NT2/D1 (cell line): ENCODE measurements around the gene KITLG.

ENCODE experiments used
- DNase-seq: peaks from one replicate; pipeline ENCODE4 v3.0.0-alpha.2; 2011; ENCODE audit warnings: low read depth, low spot score
- H3K27me3 ChIP-seq: 2 replicates; pipeline ENCODE4 v1.6.0; 2011; ENCODE audit warnings: mild to moderate bottlenecking; ENCODE audit not compliant: insufficient read length, insufficient read depth
- H3K36me3 ChIP-seq: 2 replicates; pipeline ENCODE4 v1.6.1; 2011; ENCODE audit warnings: mild to moderate bottlenecking, low read length, mixed read lengths; ENCODE audit not compliant: insufficient read depth, insufficient read length
- H3K4me1 ChIP-seq: 2 replicates; pipeline ENCODE4 v1.5.1; 2011; ENCODE audit not compliant: insufficient read depth, insufficient read length
- H3K4me3 ChIP-seq: 2 replicates; pipeline ENCODE4 v1.5.1; 2011; ENCODE audit warnings: low read depth; ENCODE audit not compliant: insufficient read length
- H3K9ac ChIP-seq: 2 replicates; pipeline ENCODE4 v1.6.0; 2011; ENCODE audit warnings: low read depth; ENCODE audit not compliant: insufficient read length
- H3K9me3 ChIP-seq: 2 replicates; pipeline ENCODE4 v1.5.1; 2011; ENCODE audit warnings: mild to moderate bottlenecking, low read length; ENCODE audit not compliant: insufficient read depth
- SUZ12 ChIP-seq: IDR thresholded peaks from 2 replicates; pipeline ENCODE4 v1.6.1; 2011; ENCODE audit not compliant: insufficient read length, insufficient read depth; ENCODE audit errors: extremely low read depth
- YY1 ChIP-seq: IDR thresholded peaks from 2 replicates; pipeline ENCODE4 v1.6.1; 2011; ENCODE audit not compliant: insufficient read length, insufficient read depth
- ZNF274 ChIP-seq: IDR thresholded peaks from 2 replicates; pipeline ENCODE4 v1.6.1; 2011; ENCODE audit warnings: mild to moderate bottlenecking, low read depth, low read length

KITLG gene

DNA sequence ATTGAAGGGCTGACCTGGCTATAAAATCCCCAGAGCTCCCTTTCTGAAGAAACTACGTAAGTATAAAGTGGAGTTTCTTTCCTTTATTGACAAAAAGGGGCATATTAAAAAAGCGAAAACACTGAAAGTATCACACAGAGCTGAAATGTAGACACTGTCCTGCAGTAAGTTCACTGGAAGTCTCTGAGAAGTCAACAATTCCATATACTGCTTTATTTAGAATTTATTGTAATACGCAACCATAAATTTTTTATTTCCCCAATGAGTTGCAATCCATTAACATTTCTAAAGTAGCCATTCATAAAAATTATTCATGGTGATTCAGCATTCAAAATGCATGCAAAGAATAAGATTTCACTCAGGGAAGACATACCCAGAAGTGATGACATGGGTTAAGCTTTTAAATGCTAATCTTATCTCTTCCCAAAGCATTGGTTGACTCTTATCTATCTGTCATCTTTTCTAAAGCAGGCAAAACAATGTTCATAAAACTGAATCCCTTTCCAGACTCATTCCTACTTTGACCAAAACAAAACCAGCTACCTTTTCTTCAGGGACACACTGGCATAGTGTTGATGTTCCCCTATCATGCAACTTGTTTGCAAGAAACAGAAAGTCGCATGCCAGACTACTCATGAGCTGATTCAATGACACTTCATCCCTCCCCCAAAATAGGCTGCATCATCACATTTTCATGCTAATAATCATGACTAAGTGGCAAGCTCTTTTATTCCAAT is 17.3 kb downstream of the KITLG start:
- H3K9ac ChIP-seq, result no peak overlapping the region
- H3K4me1 ChIP-seq, result no peaks in the 10 kb centered on the region
- H3K36me3 ChIP-seq, result no peaks in the 10 kb centered on the region
- no peaks in the 10 kb centered on the region for H3K9me3 ChIP-seq
- no peaks in the 10 kb centered on the region for H3K27me3 ChIP-seq
- no peak overlapping the region for H3K4me3 ChIP-seq
- DNase-seq, result no peak
- TF ChIP-seq ZNF274 (no peak), SUZ12 (no peak), YY1 (no peak)

GRCh38 chr12:88562151-88562550 is 18.1 kb downstream of the KITLG start:
- Histone ChIP-seq H3K4me1 (no peaks in the 10 kb centered on the region), H3K27me3 (no peaks in the 10 kb centered on the region), H3K9ac (no peak overlapping the region), H3K9me3 (no peaks in the 10 kb centered on the region), H3K36me3 (no peaks in the 10 kb centered on the region), H3K4me3 (no peak overlapping the region)
- TF ChIP-seq ZNF274 (no peak), SUZ12 (no peak)
- DNase-seq, result no peak

DNA sequence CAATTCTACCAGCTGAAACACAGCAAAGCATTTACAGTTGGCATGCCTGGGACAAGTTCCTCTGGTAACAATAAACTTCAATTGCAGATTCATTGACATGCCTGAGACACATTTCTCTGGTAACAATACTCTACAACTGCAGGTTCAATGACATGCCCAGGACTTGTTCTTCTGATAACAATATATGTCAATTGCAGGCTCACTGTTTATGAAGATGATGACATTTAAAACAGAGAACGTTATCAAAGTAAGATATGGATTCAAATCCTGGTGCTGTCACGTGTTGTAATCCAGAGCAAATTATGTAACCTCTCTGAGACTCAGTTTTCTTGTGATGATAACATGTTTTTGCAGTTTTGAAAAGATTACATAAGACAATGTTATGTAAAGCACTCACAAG is 20.5 kb downstream of the KITLG start:
- no peak for DNase-seq
- Histone ChIP-seq H3K9me3 (no peaks in the 10 kb centered on the region), H3K27me3 (no peaks in the 10 kb centered on the region), H3K9ac (no peak overlapping the region), H3K4me3 (no peak overlapping the region), H3K36me3 (no peaks in the 10 kb centered on the region), H3K4me1 (no peaks in the 10 kb centered on the region)
- TF ChIP-seq SUZ12 (no peak), YY1 (no peak), ZNF274 (no peak)

GRCh38 chr12:88559199-88559598 is 21.1 kb downstream of the KITLG start:
- H3K27me3 ChIP-seq, result no peaks in the 10 kb centered on the region
- no peak overlapping the region for H3K4me3 ChIP-seq
- no peak for TF ChIP-seq SUZ12
- TF ChIP-seq YY1, result no peak
- TF ChIP-seq ZNF274, result no peak
- H3K4me1 ChIP-seq, result no peaks in the 10 kb centered on the region
- no peak for DNase-seq
- H3K9me3 ChIP-seq, result no peaks in the 10 kb centered on the region
- H3K9ac ChIP-seq, result no peak overlapping the region
- H3K36me3 ChIP-seq, result no peaks in the 10 kb centered on the region

DNA sequence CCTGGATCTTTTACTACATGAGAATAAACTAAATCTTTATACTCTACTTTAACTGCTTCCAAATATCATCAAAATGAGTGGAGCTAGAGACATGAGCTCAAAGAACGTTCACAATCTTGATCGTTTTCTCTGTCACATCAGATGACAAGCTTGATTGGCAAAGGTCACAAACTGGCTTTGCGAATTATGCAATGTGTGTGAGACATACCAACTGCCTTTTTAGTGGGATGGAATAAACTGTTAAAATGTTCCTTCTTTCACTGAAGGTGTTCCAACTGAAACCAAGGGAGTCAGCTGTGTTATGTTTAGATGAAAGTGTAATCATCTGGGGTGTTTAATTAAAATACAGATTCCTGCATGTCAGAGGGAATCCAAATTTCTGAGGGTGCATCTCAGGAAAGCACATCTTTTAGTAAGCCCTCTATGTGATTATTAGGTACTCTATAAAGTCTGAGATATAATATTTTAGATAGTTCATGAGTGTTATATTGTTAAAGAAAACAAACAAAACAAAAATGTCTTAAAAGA is 21.9 kb downstream of the KITLG start:
- no peak overlapping the region for H3K9ac ChIP-seq
- no peaks in the 10 kb centered on the region for H3K27me3 ChIP-seq
- no peaks in the 10 kb centered on the region for H3K4me1 ChIP-seq
- no peaks in the 10 kb centered on the region for H3K36me3 ChIP-seq
- no peaks in the 10 kb centered on the region for H3K9me3 ChIP-seq
- TF ChIP-seq ZNF274 (no peak), YY1 (no peak), SUZ12 (no peak)
- H3K4me3 ChIP-seq, result no peak overlapping the region
- DNase-seq, result no peak

DNA sequence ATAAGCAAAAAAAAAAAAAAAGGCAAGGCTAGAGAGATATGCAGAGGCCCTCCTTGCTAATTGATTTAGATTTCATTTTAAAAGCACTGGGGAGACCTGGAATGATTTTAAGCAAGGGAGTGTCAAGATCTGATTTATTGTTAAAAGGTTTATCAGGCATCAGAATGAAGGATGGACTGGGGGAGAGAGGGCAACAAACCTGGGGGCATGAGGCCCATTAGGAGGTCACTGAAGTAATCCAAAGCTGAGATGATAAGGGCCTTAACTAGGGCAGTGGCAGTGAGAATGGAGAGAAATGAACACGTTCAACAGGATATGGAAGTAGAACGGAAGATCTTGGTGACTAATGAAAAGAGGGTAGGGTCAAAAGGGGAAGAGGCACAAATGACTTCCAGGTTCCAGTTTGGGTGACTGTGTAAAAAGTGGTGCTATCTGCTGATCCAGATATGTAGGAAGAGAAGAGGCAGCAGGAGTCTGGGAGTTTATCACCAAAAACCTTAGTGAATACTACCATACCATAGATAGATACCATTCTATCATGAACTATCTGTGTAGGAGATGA is 24.0 kb downstream of the KITLG start:
- Histone ChIP-seq H3K9ac (no peak overlapping the region), H3K9me3 (no peaks in the 10 kb centered on the region), H3K4me3 (no peak overlapping the region), H3K4me1 (no peaks in the 10 kb centered on the region), H3K36me3 (no peaks in the 10 kb centered on the region), H3K27me3 (no peaks in the 10 kb centered on the region)
- no peak for DNase-seq
- TF ChIP-seq SUZ12 (no peak), YY1 (no peak), ZNF274 (no peak)

DNA sequence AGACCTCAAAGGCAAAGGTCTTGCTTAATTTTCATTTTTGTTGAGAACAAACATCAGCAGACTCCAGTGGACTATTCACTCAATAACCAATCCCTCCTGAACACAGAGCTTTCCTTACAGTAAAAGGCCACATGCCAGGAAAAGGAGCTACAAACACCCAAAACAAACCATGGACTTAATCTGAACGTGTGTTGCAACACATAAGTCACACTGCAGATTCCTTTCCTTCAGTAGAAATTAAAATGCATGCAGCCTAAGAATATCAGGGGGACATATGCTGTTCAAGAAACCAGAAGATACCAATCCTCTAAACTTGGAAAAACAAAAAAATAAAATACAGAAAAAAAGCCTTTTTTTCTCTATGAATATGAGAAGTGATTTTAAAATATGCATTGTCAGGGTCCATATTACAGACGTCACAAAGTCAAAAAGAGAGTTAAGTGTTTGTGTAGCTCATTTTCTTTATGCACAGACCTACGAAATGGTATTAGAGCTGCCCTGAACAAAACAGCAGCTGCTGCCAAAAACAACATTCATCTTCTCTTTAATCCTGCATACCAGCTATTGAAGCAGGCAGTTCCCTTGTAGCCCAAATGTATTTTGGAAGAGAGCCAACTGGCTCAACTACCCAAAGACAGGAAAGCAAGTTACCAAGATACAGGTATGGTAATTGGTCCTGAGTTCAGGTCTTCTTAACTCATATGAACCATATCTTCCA is 26.2 kb downstream of the KITLG start:
- Histone ChIP-seq H3K27me3 (no peaks in the 10 kb centered on the region), H3K36me3 (no peaks in the 10 kb centered on the region), H3K9me3 (no peaks in the 10 kb centered on the region), H3K4me1 (no peaks in the 10 kb centered on the region), H3K9ac (no peak overlapping the region), H3K4me3 (no peak overlapping the region)
- TF ChIP-seq SUZ12 (no peak), ZNF274 (no peak), YY1 (no peak)
- DNase-seq, result no peak
